HepG2 (cell line): Measurements from ENCODE around the gene SLC25A48. TPM values are rescaled to one million over a fixed set of nuclear protein-coding genes. Genes with fewer than 3 reads are reported as not detected.

Experiments used
- ATAC-seq: fragments of 200-7000 bp; cut with Tn5 transposase; 3 replicates; pipeline ENCODE4 v1.9.1; 2020; ENCODE audit warnings: mild to moderate bottlenecking, moderate library complexity
- BruUV-seq: library from RNA; stranded (reverse); fragments of 400-500 nt; replicated peaks from 2 replicates; lab custom pipeline; 2021; lab: Mats Ljungman, UMichigan
- CTCF ChIA-PET: fragments of 300-600 bp; formaldehyde crosslinking; extraction: SDS; loops from one replicate; lab custom pipeline; 2021; ENCODE audit warnings: low total read pairs, inconsistent platforms, low intra/inter-chr PET ratio; lab: Yijun Ruan, JAX
- POLR2A ChIA-PET: fragments of 350-600 bp; sonication (Branson Sonifier 250); formaldehyde crosslinking; loops from one replicate; lab custom pipeline; 2020; ENCODE audit warnings: antibody characterized with exemption, inconsistent platforms; lab: Yijun Ruan, JAX
- DNase-seq: peaks from one replicate; pipeline ENCODE4 v3.0.0-alpha.2; 2015; ENCODE audit warnings: low spot score
- FAIRE-seq: peaks from 3 replicates; lab custom pipeline; 2011; peaks lifted over from hg19 to GRCh38; lab: Jason Lieb, UNC
- H2AFZ ChIP-seq: one replicate; pipeline ENCODE4 v1.6.1; 2011; ENCODE audit warnings: low read length, inconsistent platforms
- H3K27ac ChIP-seq: fragments of 300-600 bp; 3 replicates; pipeline ENCODE4 v1.8.0; 2011; ENCODE audit warnings: mixed run types, mild to moderate bottlenecking, mixed read lengths, low read length, inconsistent platforms; ENCODE audit not compliant: insufficient read depth; ENCODE audit errors: extremely low read length
- H3K27me3 ChIP-seq, 2 experiments: fragments of 200-600 bp in 1 of 2; 2 replicates in 1 of 2; 3 replicates in 1 of 2; pipeline versions ENCODE4 v1.6.0 to v1.8.0; 2011; ENCODE audit warnings: low read length in 2 of 2, mild to moderate bottlenecking in 2 of 2, moderate library complexity in 2 of 2, inconsistent platforms in 1 of 2; ENCODE audit not compliant: insufficient read depth in 2 of 2, control insufficient read depth in 1 of 2
- H3K36me3 ChIP-seq, 2 experiments: fragments of 200-600 bp in 1 of 2; replicated peaks in 1 of 2; 2 replicates in 1 of 2; 3 replicates in 1 of 2; pipeline versions ENCODE4 v1.5.1 to v1.8.0; 2011; ENCODE audit warnings: low read length in 2 of 2, inconsistent platforms in 1 of 2; ENCODE audit not compliant: insufficient read depth in 2 of 2, control insufficient read depth in 1 of 2
- H3K4me1 ChIP-seq: 2 replicates; pipeline ENCODE4 v1.5.1; 2012; ENCODE audit warnings: low read length, inconsistent platforms; ENCODE audit not compliant: insufficient read depth
- H3K4me2 ChIP-seq: 2 replicates; pipeline ENCODE4 v1.6.0; 2011; ENCODE audit warnings: low read depth, low read length, inconsistent platforms
- H3K4me3 ChIP-seq, 3 experiments: fragments of 200-600 bp in 1 of 3; sonication (generic), shearing (Covaris generic) in 1 of 3; replicated peaks in 1 of 3; 2 replicates each; pipeline ENCODE4 v1.5.1; 2011 to 2016; ENCODE audit warnings: low read length in 3 of 3, inconsistent platforms in 2 of 3, low read depth in 2 of 3, mild to moderate bottlenecking in 2 of 3, control low read depth in 1 of 3, mixed read lengths in 1 of 3; ENCODE audit not compliant: insufficient read depth in 1 of 3
- H3K79me2 ChIP-seq: one replicate; pipeline ENCODE4 v1.6.1; 2011; ENCODE audit warnings: low read length, inconsistent platforms; ENCODE audit not compliant: insufficient read depth
- H3K9ac ChIP-seq: 2 replicates; pipeline ENCODE4 v1.6.0; 2011; ENCODE audit warnings: mild to moderate bottlenecking, low read depth, low read length, inconsistent platforms; ENCODE audit not compliant: insufficient read depth
- H3K9me3 ChIP-seq: 2 replicates; pipeline ENCODE4 v1.5.1; 2012; ENCODE audit warnings: mild to moderate bottlenecking, low read length
- H4K20me1 ChIP-seq: 2 replicates; pipeline ENCODE4 v1.6.0; 2011; ENCODE audit warnings: inconsistent platforms, mild to moderate bottlenecking, low read length, moderate library complexity; ENCODE audit not compliant: insufficient read depth
- ATAD3A ChIP-seq: sonication (generic); formaldehyde crosslinking; IDR thresholded peaks from 2 replicates; pipeline ENCODE4 v1.4.0; 2020; ENCODE audit warnings: missing genetic modification reagents
- MAFK ChIP-seq, 2 experiments: IDR thresholded peaks in 1 of 2; conservative IDR thresholded peaks in 1 of 2; 2 replicates each; pipeline ENCODE4 v1.6.1; 2011; ENCODE audit warnings: improper control_type of control experiment in 2 of 2, low read length in 2 of 2
- MAZ ChIP-seq, 2 experiments: sonication (generic) in 1 of 2; formaldehyde crosslinking in 1 of 2; IDR thresholded peaks; 2 replicates each; pipeline versions ENCODE4 v1.5.0 to v1.6.1; 2012 to 2020; ENCODE audit warnings: low read depth in 2 of 2, mild to moderate bottlenecking in 2 of 2, borderline replicate concordance in 1 of 2, improper control_type of control experiment in 1 of 2, low read length in 1 of 2, missing genetic modification reagents in 1 of 2, moderate library complexity in 1 of 2
- SP4 ChIP-seq: sonication (generic); formaldehyde crosslinking; IDR thresholded peaks from 2 replicates; pipeline ENCODE4 v1.8.1; 2023; ENCODE audit warnings: mild to moderate bottlenecking, missing genetic modification reagents
- STAG1 ChIP-seq: sonication (generic); formaldehyde crosslinking; IDR thresholded peaks from 2 replicates; pipeline ENCODE4 v1.4.0; 2020; ENCODE audit warnings: missing genetic modification reagents
- TOPORS ChIP-seq: sonication (generic); formaldehyde crosslinking; IDR thresholded peaks from 2 replicates; pipeline ENCODE4 v1.8.0; 2023; ENCODE audit warnings: mild to moderate bottlenecking, missing genetic modification reagents
- YEATS2 ChIP-seq: sonication (generic); formaldehyde crosslinking; IDR thresholded peaks from 2 replicates; pipeline ENCODE4 v1.4.0; 2020; ENCODE audit warnings: missing genetic modification reagents, borderline replicate concordance
- ZNF788 ChIP-seq: sonication (generic); formaldehyde crosslinking; IDR thresholded peaks from 2 replicates; pipeline ENCODE4 v1.5.0; 2020; ENCODE audit warnings: mild to moderate bottlenecking, missing genetic modification reagents, borderline replicate concordance
- ZNF792 ChIP-seq: IDR thresholded peaks from 2 replicates; pipeline ENCODE4 v1.6.1; 2016
- ZSCAN31 ChIP-seq: sonication (generic); formaldehyde crosslinking; IDR thresholded peaks from 2 replicates; pipeline ENCODE4 v1.5.0; 2020; ENCODE audit warnings: low read depth, mild to moderate bottlenecking, missing genetic modification reagents
- WGBS: methylation state at CpG from one replicate; pipeline ENCODE4 v1.1.6; 2017; ENCODE audit warnings: low lambda C conversion rate; 5-methylcytosine and 5-hydroxymethylcytosine counted together
- in situ Hi-C: cut with HindIII; loops from 2 replicates; pipeline ENCODE4 v1.10.0; 2017; ENCODE audit warnings: low pct_unique_long_range_greater_than_20kb; ENCODE audit not compliant: extremely low pct_ligation_motif_present
- intact Hi-C: fragments of 100-400 bp; cut with micrococcal nuclease; formaldehyde crosslinking; loops from one replicate; pipeline ENCODE4 v1.10.0; 2022; ENCODE audit not compliant: unreplicated experiment
- polyA plus RNA-seq, 8 experiments: library from polyadenylated mRNA; depleted of rRNA in 3 of 8; stranded (reverse) in 7 of 8; unstranded in 1 of 8; fragments of >200 nt; fragmentation: Illumina TruSeq in 4 of 8; extraction: Trizol in 4 of 8; gene quantifications; 2 replicates each; pipeline versions ENCODE4 v1.2.1 to v1.2.3, GENCODE V29; 2011 to 2016; ENCODE audit warnings: low read depth in 4 of 8, missing spikeins in 1 of 8, mixed read lengths in 1 of 8; ENCODE audit not compliant: insufficient read depth in 1 of 8
- total RNA-seq, 5 experiments: library from RNA; depleted of rRNA; stranded (reverse); fragments of >200 nt; fragmentation: Illumina TruSeq; extraction: Trizol; gene quantifications; 2 replicates each; pipeline ENCODE4 v1.2.3, GENCODE V29; 2016; ENCODE audit warnings: low read depth in 1 of 5
- TF ChIP-seq, protein P1 (sequence below): sonication (generic); formaldehyde crosslinking; IDR thresholded peaks from 2 replicates; pipeline ENCODE4 v1.5.1; 2020; ENCODE audit warnings: mild to moderate bottlenecking, moderate library complexity, missing genetic modification reagents
- TF ChIP-seq, protein P2 (sequence below): sonication (generic); formaldehyde crosslinking; IDR thresholded peaks from 2 replicates; pipeline ENCODE4 v1.5.0; 2020; ENCODE audit warnings: mild to moderate bottlenecking, missing genetic modification reagents, borderline replicate concordance
- TF ChIP-seq, protein P3 (sequence below): IDR thresholded peaks from 2 replicates; pipeline ENCODE4 v1.6.1; 2016; ENCODE audit warnings: low read depth, control low read depth
- TF ChIP-seq, protein P4 (sequence below): sonication (generic); formaldehyde crosslinking; IDR thresholded peaks from 2 replicates; pipeline ENCODE4 v1.8.0; 2022; ENCODE audit warnings: mild to moderate bottlenecking, missing genetic modification reagents, moderate library complexity
- TF ChIP-seq, protein P5 (sequence below): sonication (generic); formaldehyde crosslinking; IDR thresholded peaks from 2 replicates; pipeline ENCODE4 v1.8.1; 2023; ENCODE audit warnings: missing genetic modification reagents, mild to moderate bottlenecking, borderline replicate concordance

SLC25A48 gene
- total and polyA plus RNA-seq, 2 of the 13 experiments (the other 11 are each of a cell fraction or from before 2014, with no cell fraction given) = 0.17 to 4.5 TPM

DNA sequence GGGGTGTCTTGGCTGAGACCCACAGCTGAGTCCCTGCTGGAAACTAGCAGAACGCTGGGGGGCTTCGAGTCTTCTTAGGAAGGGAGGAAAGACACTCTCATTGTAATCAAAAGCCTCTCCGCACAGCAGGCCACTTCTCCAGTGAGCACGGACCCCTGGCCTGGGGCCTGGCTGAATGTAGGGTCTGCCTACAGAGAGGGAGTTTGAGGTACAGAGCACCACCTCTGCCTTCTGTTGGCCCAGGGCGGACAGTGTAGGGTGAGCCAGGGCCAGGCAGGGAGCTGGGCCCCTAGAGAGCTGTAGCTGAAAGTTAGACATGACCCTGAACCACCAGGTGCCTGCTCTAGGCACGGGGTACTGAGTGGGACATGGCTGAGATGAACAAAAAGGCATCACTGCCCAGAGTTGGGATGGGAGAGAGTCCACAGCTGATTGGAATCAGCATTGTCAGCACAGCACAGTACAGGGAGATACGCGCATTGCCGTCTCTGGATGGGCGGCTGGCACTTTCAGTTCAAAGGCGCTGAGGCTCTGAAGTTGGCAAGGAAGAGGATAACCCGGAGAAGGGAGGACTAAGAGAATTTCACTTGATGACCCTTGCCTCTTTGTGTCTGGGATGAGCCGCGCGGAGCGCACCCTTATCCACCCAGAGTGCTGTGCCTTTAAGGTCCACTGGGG, 363 bp upstream of the SLC25A48 start:
- ATAC-seq (peak; percentile 48), DNase-seq (no peak), FAIRE-seq (peak; percentile 80)
- no TSS peak for BruUV-seq
- CTCF ChIA-PET = no interaction called here
- POLR2A ChIA-PET = no interaction called here
- Histone ChIP-seq H3K9ac (no peak overlapping the region), H3K27ac (no peak overlapping the region), H3K36me3 (no peaks in the 10 kb centered on the region), H3K4me1 (peaks cover 7% of the 10 kb centered on the region; the same call in 1 of the 2 replicates), H3K27me3 (peaks cover 1 to 58% of the 10 kb centered on the region in 2 experiments; a peak in 4 of 5 replicates), H3K4me2 (peak overlapping the region; percentile 82), H3K4me3 (peak overlapping the region; percentile 51 to 72 (median 57); a peak in 4 of 6 replicates), H3K9me3 (0 out of 2 replicates have a peak, but pooled peaks cover 6% of the 10 kb centered on the region), H4K20me1 (no peaks in the 10 kb centered on the region), H3K79me2 (no peaks in the 10 kb centered on the region), H2AFZ (no peak overlapping the region)
- 30% methylated on average over 8 of the region's 16 CpGs for WGBS
- in situ Hi-C loops (loop anchor here (5.0 kb wide), 2 partner anchors 272 to 377 kb away; no protein-coding TSS in a partner anchor), intact Hi-C loops (loop anchor here (5.0 kb wide), 1 partner anchor 48 kb away; no protein-coding TSS in a partner anchor)
- 0 out of 2 replicates have a peak, but pooled peaks have one; percentile 27 for TF ChIP-seq STAG1 (CRISPR knock-in tag)
- TF ChIP-seq MAZ (IDR thresholded peaks at IDR 0.05; ENCODE audit: borderline replicate concordance, low read depth, low read length) = no peak
- 0 out of 2 replicates have a peak, but pooled peaks have one; percentile 36 for TF ChIP-seq MAZ (CRISPR knock-in tag; IDR thresholded peaks at IDR 0.05; ENCODE audit: low read depth)
- no peak for TF ChIP-seq SP4 (CRISPR knock-in tag)
- TF ChIP-seq, protein P1, sequence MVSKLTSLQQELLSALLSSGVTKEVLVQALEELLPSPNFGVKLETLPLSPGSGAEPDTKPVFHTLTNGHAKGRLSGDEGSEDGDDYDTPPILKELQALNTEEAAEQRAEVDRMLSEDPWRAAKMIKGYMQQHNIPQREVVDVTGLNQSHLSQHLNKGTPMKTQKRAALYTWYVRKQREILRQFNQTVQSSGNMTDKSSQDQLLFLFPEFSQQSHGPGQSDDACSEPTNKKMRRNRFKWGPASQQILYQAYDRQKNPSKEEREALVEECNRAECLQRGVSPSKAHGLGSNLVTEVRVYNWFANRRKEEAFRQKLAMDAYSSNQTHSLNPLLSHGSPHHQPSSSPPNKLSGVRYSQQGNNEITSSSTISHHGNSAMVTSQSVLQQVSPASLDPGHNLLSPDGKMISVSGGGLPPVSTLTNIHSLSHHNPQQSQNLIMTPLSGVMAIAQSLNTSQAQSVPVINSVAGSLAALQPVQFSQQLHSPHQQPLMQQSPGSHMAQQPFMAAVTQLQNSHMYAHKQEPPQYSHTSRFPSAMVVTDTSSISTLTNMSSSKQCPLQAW (CRISPR knock-in tag) = 0 out of 2 replicates have a peak, but pooled peaks have one; percentile 19
- no peak for TF ChIP-seq ATAD3A
- TF ChIP-seq ZNF792 (CRISPR knock-in tag) = no peak
- 0 out of 2 replicates have a peak, but pooled peaks have one; percentile 21 for TF ChIP-seq ZNF788 (CRISPR knock-in tag)
- no peak for TF ChIP-seq TOPORS (CRISPR knock-in tag)
- TF ChIP-seq, protein P2, sequence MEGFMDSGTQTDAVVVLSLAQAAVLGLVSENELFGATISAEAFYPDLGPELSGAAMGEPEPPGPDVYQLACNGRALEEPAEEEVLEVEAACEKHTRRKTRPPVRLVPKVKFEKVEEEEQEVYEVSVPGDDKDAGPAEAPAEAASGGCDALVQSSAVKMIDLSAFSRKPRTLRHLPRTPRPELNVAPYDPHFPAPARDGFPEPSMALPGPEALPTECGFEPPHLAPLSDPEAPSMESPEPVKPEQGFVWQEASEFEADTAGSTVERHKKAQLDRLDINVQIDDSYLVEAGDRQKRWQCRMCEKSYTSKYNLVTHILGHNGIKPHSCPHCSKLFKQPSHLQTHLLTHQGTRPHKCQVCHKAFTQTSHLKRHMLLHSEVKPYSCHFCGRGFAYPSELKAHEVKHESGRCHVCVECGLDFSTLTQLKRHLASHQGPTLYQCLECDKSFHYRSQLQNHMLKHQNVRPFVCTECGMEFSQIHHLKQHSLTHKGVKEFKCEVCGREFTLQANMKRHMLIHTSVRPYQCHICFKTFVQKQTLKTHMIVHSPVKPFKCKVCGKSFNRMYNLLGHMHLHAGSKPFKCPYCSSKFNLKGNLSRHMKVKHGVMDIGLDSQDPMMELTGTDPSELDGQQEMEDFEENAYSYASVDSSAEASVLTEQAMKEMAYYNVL (CRISPR knock-in tag) = 0 out of 2 replicates have a peak, but pooled peaks have one; percentile 17
- TF ChIP-seq, protein P3, sequence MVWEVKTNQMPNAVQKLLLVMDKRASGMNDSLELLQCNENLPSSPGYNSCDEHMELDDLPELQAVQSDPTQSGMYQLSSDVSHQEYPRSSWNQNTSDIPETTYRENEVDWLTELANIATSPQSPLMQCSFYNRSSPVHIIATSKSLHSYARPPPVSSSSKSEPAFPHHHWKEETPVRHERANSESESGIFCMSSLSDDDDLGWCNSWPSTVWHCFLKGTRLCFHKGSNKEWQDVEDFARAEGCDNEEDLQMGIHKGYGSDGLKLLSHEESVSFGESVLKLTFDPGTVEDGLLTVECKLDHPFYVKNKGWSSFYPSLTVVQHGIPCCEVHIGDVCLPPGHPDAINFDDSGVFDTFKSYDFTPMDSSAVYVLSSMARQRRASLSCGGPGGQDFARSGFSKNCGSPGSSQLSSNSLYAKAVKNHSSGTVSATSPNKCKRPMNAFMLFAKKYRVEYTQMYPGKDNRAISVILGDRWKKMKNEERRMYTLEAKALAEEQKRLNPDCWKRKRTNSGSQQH = no peak
- TF ChIP-seq, protein P4, sequence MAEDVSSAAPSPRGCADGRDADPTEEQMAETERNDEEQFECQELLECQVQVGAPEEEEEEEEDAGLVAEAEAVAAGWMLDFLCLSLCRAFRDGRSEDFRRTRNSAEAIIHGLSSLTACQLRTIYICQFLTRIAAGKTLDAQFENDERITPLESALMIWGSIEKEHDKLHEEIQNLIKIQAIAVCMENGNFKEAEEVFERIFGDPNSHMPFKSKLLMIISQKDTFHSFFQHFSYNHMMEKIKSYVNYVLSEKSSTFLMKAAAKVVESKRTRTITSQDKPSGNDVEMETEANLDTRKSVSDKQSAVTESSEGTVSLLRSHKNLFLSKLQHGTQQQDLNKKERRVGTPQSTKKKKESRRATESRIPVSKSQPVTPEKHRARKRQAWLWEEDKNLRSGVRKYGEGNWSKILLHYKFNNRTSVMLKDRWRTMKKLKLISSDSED = no peak
- TF ChIP-seq ZSCAN31 (CRISPR knock-in tag) = no peak
- TF ChIP-seq MAFK (conservative IDR thresholded peaks at IDR 0.05 in 1 of 2, IDR thresholded peaks at IDR 0.05 in 1 of 2; ENCODE audit: low read length in 2 of 2) = peak in 1 of 2 experiments; percentile 32; a peak in 1 of 4 replicates
- 0 out of 2 replicates have a peak, but pooled peaks have one; percentile 15 for TF ChIP-seq YEATS2 (CRISPR knock-in tag)
- TF ChIP-seq, protein P5, sequence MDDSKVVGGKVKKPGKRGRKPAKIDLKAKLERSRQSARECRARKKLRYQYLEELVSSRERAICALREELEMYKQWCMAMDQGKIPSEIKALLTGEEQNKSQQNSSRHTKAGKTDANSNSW = no peak
